Neuron (in vitro differentiated cells): Measurements from ENCODE around the gene PPP1R13B.

Experiments
- H2AFZ ChIP-seq: one replicate; pipeline ENCODE4 v1.6.1; 2013; ENCODE audit warnings: low read depth, mild to moderate bottlenecking, inconsistent platforms, low read length, moderate library complexity
- H3K27me3 ChIP-seq: one replicate; pipeline ENCODE4 v1.6.1; 2013; ENCODE audit warnings: low read length; ENCODE audit not compliant: insufficient read depth
- H3K36me3 ChIP-seq: one replicate; pipeline ENCODE4 v1.6.1; 2013; ENCODE audit warnings: low read length; ENCODE audit not compliant: insufficient read depth
- H3K4me1 ChIP-seq: one replicate; pipeline ENCODE4 v1.6.1; 2013; ENCODE audit warnings: low read length; ENCODE audit not compliant: insufficient read depth
- H3K4me3 ChIP-seq: 2 replicates; pipeline ENCODE4 v1.5.1; 2013; ENCODE audit warnings: mild to moderate bottlenecking, low read length, moderate library complexity
- H3K9me3 ChIP-seq: one replicate; pipeline ENCODE4 v1.6.1; 2013; ENCODE audit warnings: low read length

The PPP1R13B gene

GRCh38 chr14:103859416-103860202, 12.2 kb upstream of the PPP1R13B start:
- Histone ChIP-seq H3K4me3 (no peak overlapping the region), H3K27me3 (peaks cover 7% of the 10 kb centered on the region), H3K9me3 (no peaks in the 10 kb centered on the region), H2AFZ (no peak overlapping the region), H3K36me3 (no peaks in the 10 kb centered on the region), H3K4me1 (peaks cover 17% of the 10 kb centered on the region)

GRCh38 chr14:103858063-103858781, 10.8 kb upstream of the PPP1R13B start:
- Histone ChIP-seq H3K27me3 (peaks cover 7% of the 10 kb centered on the region), H3K4me1 (peaks cover 17% of the 10 kb centered on the region), H2AFZ (no peak overlapping the region), H3K4me3 (no peak overlapping the region), H3K36me3 (no peaks in the 10 kb centered on the region), H3K9me3 (no peaks in the 10 kb centered on the region)

- Histone ChIP-seq H3K36me3 (no peaks in the 10 kb centered on the region), H3K27me3 (peaks cover 7% of the 10 kb centered on the region), H3K4me1 (peaks cover 17% of the 10 kb centered on the region)
Measured at GRCh38 chr14:103857256-103857655, 9.9 kb upstream of the PPP1R13B start.

GRCh38 chr14:103856607-103857006, 9.2 kb upstream of the PPP1R13B start:
- Histone ChIP-seq H3K4me3 (no peak overlapping the region), H3K4me1 (peaks cover 17% of the 10 kb centered on the region), H3K9me3 (no peaks in the 10 kb centered on the region), H3K27me3 (peaks cover 7% of the 10 kb centered on the region), H2AFZ (no peak overlapping the region), H3K36me3 (no peaks in the 10 kb centered on the region)

More at GRCh38 chr14:103857256-103857655, 9.9 kb upstream of the PPP1R13B start:
- no peak overlapping the region for H2AFZ ChIP-seq
- no peaks in the 10 kb centered on the region for H3K9me3 ChIP-seq
- no peak overlapping the region for H3K4me3 ChIP-seq

- peaks cover 17% of the 10 kb centered on the region for H3K4me1 ChIP-seq
- H2AFZ ChIP-seq, result no peak overlapping the region
- no peaks in the 10 kb centered on the region for H3K36me3 ChIP-seq
- no peaks in the 10 kb centered on the region for H3K9me3 ChIP-seq
- peaks cover 7% of the 10 kb centered on the region for H3K27me3 ChIP-seq
- no peak overlapping the region for H3K4me3 ChIP-seq
Measured at GRCh38 chr14:103856105-103856504, 8.7 kb upstream of the PPP1R13B start.

- no peak overlapping the region for H3K4me3 ChIP-seq
- H2AFZ ChIP-seq, result peak overlapping the region; percentile 18
- H3K27me3 ChIP-seq, result peaks cover 7% of the 10 kb centered on the region
- H3K9me3 ChIP-seq, result no peaks in the 10 kb centered on the region
- peaks cover 17% of the 10 kb centered on the region for H3K4me1 ChIP-seq
- no peaks in the 10 kb centered on the region for H3K36me3 ChIP-seq
Measured at GRCh38 chr14:103855734-103856095, 8.3 kb upstream of the PPP1R13B start.

- Histone ChIP-seq H2AFZ (peak overlapping the region; percentile 18), H3K4me3 (no peak overlapping the region), H3K4me1 (peaks cover 17% of the 10 kb centered on the region), H3K9me3 (no peaks in the 10 kb centered on the region), H3K27me3 (peaks cover 7% of the 10 kb centered on the region), H3K36me3 (no peaks in the 10 kb centered on the region)
Measured at GRCh38 chr14:103854822-103855733, 7.7 kb upstream of the PPP1R13B start.

GRCh38 chr14:103854017-103854808, 6.8 kb upstream of the PPP1R13B start:
- Histone ChIP-seq H3K4me1 (peaks cover 17% of the 10 kb centered on the region), H3K4me3 (no peak overlapping the region), H3K36me3 (no peaks in the 10 kb centered on the region), H2AFZ (no peak overlapping the region), H3K27me3 (peaks cover 12% of the 10 kb centered on the region), H3K9me3 (no peaks in the 10 kb centered on the region)

GRCh38 chr14:103849151-103849886, 1.9 kb upstream of the PPP1R13B start:
- H2AFZ ChIP-seq, result no peak overlapping the region
- peaks cover 16% of the 10 kb centered on the region for H3K4me1 ChIP-seq
- no peaks in the 10 kb centered on the region for H3K36me3 ChIP-seq
- H3K4me3 ChIP-seq, result no peak overlapping the region
- H3K27me3 ChIP-seq, result peaks cover 33% of the 10 kb centered on the region
- H3K9me3 ChIP-seq, result no peaks in the 10 kb centered on the region

GRCh38 chr14:103848175-103849077, 1.1 kb upstream of the PPP1R13B start:
- peaks cover 33% of the 10 kb centered on the region for H3K27me3 ChIP-seq
- no peaks in the 10 kb centered on the region for H3K9me3 ChIP-seq
- peak overlapping the region; percentile 63 for H3K4me3 ChIP-seq
- peak overlapping the region; percentile 92 for H2AFZ ChIP-seq
- peaks cover 16% of the 10 kb centered on the region for H3K4me1 ChIP-seq
- no peaks in the 10 kb centered on the region for H3K36me3 ChIP-seq
